Measurements from ENCODE around the gene NNAT.
"Not testable (repeated sequence)": the region's sequence is repeated elsewhere in the genome, so short reads cannot be mapped to it uniquely, and the experiment has no call there.

Gene NNAT, protein sequence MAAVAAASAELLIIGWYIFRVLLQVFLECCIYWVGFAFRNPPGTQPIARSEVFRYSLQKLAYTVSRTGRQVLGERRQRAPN

GRCh38 chr20:37521061-37521771 lies at the start of gene NNAT:
Gene NNAT (plus strand): TSS chr20:37521250. CDS start chr20:37521332, 82 bp downstream.
- DNase-seq: peak; percentile 34 to 45

GRCh38 chr20:37471741-37472235 lies 49.3 kb upstream of the NNAT start:
- no peak for DNase-seq

GRCh38 chr20:37472435-37472834 lies 48.6 kb upstream of the NNAT start:
- not testable (repeated sequence) for DNase-seq

GRCh38 chr20:37473249-37474000 lies 47.6 kb upstream of the NNAT start:
- no peak for DNase-seq

- no peak for DNase-seq
Measured at GRCh38 chr20:37474386-37474785, 46.7 kb upstream of the NNAT start.

- no peak for DNase-seq
Measured at GRCh38 chr20:37475252-37475651, 45.8 kb upstream of the NNAT start.

- DNase-seq: no peak
Measured at GRCh38 chr20:37477041-37477440, 44.0 kb upstream of the NNAT start.

GRCh38 chr20:37479266-37479665 lies 41.8 kb upstream of the NNAT start:
- no peak for DNase-seq

DNA sequence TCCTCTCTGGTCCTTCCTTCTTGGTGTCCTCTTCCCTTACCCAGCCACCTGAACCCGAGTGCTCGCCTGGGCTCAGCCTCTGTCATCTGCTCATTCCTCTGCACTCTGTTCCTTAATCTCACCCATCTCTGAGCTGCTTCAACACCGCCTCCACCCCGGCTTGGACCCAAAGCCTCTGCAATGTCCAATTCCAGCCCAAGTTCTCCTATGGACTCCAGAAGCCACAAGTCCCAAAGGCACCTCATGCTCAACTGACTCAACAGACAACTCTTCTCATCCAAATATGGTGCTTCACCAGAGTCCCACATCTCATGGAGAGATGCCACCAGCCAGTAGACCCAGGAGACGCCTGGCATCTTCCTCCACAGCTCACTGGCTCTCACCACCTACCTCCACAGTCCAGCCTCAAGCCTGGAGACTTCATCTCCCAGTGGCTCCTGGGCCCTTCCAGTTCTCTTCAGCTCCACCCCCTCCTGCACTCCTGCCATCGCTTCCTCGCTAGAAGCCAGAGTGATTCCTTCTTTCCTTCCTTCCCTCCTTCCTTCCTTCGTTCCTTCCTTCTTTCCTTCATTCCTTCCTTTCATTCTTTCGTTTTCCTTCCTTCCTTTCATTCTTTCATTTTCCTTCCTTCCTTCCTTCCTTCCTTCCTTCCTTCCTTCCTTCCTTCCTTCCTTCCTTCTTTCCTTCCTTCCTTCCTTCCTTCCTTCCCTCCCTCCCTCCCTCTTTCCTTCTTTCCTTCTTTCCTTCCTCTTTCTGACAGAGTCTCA lies 40.9 kb upstream of the NNAT start:
- DNase-seq: no peak

DNA sequence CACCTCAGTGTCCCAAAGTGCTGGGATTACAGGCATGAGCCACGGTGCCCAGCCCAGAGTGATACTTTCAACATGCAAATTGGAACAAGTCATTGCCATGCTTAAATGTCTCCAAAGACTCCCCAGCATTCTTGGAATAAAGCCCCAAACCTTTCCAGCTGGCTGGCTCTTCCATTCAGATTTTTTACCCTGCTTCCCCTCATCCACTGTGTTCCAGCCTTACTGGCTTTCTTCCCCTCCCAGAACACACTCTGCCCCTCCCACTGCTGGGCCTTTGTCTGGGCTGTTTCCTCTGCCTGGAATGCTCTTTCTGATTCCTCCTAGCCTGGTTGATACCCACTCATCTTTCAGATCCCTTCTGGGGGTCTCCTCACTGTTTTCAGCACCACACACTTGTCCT lies 40.1 kb upstream of the NNAT start:
- no peak for DNase-seq

DNA sequence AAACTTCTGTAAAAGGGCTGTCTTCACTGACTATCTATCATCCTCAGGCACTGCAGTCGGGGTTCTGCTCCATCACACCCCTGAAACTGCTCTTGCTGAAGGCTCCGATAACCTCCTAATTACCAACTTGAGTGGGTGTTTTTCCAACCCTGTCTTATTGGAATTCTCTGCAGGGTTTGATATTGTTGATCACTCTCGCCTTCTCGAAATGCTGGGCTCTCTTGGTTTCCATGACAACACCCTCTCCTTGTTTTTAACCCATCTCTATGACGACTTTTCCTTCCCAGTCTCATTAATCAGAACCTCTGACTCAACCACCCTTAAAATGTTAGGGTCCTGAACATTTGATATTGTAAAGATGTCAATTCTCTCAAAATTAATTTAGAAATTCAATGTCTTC lies 39.4 kb upstream of the NNAT start:
- no peak for DNase-seq

DNA sequence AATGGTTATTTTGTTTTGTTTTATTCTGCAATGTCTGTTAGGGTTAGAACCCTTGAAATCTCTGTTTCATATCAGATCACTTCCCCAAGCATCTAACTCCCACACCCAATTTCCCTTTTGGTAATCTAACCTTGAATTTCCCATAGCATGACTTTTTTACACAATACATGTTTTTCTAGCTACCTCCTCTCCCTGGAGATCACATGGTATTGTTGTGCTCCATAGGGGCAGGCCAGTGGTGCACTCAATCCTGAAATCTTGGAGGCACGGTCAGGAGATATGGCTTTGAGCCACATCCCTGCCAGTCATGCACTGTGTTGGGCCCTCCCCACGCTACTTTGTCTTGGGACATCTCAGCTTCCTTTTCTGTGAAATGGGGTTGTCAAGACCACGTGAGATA lies 36.7 kb upstream of the NNAT start:
- no peak for DNase-seq

- DNase-seq: not testable (repeated sequence)
Measured at GRCh38 chr20:37486209-37486608, 34.8 kb upstream of the NNAT start.

GRCh38 chr20:37490663-37491350 lies 30.2 kb upstream of the NNAT start:
- DNase-seq: no peak

DNA sequence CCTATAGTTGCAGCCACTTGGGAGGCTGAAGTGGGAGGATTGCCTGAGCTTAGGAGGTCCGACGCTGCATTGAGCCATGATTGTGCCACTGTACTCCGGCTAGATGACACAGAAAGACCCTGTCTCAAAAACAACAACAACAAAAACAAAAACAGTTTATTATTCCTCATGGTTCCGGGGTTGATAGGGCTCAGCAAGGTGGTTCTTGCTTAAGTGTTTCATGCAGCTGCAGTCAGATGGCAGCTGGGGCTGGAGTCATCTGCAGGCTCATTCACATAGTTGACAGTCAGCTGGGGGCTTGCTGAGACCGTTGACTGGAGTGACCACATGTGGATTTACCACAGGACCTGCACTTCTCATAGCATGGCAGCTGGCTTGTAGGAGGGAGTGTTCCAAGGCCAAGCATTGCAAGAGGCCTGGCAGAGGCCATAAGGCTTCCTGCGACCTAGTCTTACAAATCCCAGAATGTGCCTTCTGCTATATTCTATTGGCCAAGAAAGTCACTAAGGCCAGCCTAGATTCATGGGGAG lies 28.9 kb upstream of the NNAT start:
- no peak for DNase-seq

DNA sequence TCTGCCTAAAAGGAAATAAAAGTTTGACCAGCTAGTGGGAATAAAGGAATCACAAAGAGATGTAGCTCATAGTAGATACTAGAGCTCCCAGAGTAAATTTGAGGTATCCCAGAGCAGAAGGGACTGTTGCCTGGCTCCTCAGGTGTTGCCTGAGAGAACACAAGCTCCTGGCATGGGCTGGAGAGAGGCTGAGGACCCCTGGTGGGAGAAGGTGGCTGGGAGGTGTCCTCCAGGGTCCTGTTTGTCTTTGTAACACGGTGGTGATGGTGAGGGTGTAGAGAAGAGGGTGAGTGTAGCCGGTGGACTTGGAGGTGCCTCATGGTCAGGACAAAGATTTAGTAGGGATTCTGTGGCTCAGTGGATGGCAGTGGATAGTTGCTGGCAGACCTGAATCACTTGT lies 28.1 kb upstream of the NNAT start:
- no peak for DNase-seq

- no peak for DNase-seq
Measured at GRCh38 chr20:37494301-37494700, 26.7 kb upstream of the NNAT start.

DNA sequence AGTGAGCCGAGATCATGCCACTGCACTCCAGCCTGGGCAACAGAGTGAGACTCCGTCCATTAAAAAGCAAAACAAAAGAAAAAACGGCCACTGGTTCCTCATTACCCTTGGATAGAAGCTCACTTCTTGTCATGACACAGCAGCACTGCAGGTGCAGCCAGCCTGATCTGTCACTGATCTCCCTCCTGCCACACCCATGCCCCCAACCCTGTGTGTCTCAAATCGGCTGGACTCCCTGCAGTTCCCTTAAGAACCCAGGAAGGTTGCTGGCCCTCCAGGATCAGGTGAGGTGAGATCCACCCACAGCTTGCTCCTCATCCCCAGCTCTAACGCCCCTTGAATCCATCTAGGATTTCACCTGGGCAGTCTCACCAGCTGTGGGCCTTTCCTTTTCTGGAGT lies 26.3 kb upstream of the NNAT start:
- DNase-seq: no peak

DNA sequence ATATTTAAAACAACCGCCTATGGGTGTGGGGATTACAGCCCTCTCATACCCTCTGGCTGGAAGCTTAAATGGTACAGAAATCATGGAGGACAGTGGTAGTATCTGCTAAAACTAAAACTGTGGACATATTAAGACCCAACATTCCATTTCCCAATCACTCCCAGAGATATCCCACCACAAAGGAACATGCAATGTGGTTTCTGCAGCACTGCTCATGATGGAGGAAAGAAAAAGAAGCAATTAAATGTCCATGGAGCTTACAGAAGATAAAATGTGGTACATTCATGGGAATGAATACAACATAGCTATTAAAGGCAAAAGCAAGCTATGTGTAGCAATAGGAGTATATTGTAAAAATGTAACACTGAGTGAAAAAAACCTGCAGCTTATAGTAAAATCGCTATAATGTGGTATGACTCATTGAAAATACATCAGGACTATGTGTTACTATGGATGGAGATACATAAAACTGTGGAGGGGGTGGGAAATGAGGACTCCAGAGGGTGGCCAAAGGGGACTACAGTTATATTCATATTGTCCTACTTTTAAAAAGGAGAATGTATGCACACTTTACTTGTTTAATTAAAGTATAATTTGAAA lies 22.9 kb upstream of the NNAT start:
- no peak for DNase-seq

- DNase-seq: no peak
Measured at GRCh38 chr20:37500311-37500710, 20.7 kb upstream of the NNAT start.

DNA sequence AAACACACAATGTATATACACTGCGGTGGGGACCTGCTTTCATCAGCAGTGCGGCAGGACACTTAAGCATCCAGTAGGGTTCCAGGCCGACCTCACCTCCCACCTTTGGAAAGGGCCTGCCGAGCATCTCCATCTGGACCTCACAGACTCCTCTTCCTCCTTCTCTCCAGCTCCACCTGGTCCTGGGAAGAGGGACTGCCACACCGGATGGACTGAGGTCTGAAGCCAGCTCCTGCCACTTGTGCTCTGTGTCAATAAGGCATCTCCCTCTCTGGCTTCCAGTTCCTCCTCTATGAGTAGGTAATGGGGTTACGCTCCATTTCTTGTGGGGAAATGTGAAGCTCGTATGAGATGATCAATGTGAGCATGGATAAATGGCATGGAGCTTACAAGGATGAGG lies 19.1 kb upstream of the NNAT start:
- DNase-seq: no peak

- no peak for DNase-seq
Measured at GRCh38 chr20:37502654-37503053, 18.4 kb upstream of the NNAT start.

All from activated T-cell treated with anti-CD3 and anti-CD28 coated beads, Interleukin-2, amount 50 U/mL, for 48 hours (primary cell).